Vagina (tissue), 2 donors: ENCODE measurements around the gene ACOX1. TPM values are rescaled to one million over a fixed set of nuclear protein-coding genes. Genes with fewer than 3 reads are reported as not detected.
"Not testable (repeated sequence)": the region's sequence is repeated elsewhere in the genome, so short reads cannot be mapped to it uniquely, and the experiment has no call there.

ENCODE experiments used
- DNase-seq, 2 donors: peaks; one replicate each; pipeline ENCODE4 v3.0.0-alpha.2; 2017; ENCODE audit errors: extremely low spot score in 2 of 2
- H3K27ac ChIP-seq: fragments of 200-600 bp; sonication (generic); one replicate; pipeline ENCODE4 v1.5.1; 2019
- H3K27me3 ChIP-seq: fragments of 200-600 bp; sonication (generic); one replicate; pipeline ENCODE4 v1.5.1; 2019
- H3K36me3 ChIP-seq, 2 donors: fragments of 200-600 bp; sonication (generic); one replicate each; pipeline ENCODE4 v1.5.1; 2017 to 2019
- H3K4me1 ChIP-seq: fragments of 200-600 bp; sonication (generic); one replicate; pipeline ENCODE4 v1.5.1; 2019
- H3K4me3 ChIP-seq, 2 donors: fragments of 200-600 bp; sonication (generic); 1 replicate in 1 of 2; 2 replicates in 1 of 2; pipeline ENCODE4 v1.5.1; 2016 to 2019
- H3K9me3 ChIP-seq: fragments of 200-600 bp; sonication (generic); one replicate; pipeline ENCODE4 v1.5.1; 2019
- CTCF ChIP-seq, 3 experiments: fragments of 450-650 bp in 2 of 3; fragments of 200-600 bp in 1 of 3; sonication (generic) in 1 of 3; IDR thresholded peaks; one replicate each; pipeline ENCODE4 v1.5.1; 2017 to 2019; ENCODE audit warnings: antibody characterized with exemption in 3 of 3, mild to moderate bottlenecking in 2 of 3, moderate library complexity in 2 of 3
- POLR2A ChIP-seq, 2 donors: fragments of 450-650 bp; IDR thresholded peaks; one replicate each; pipeline ENCODE4 v1.6.1; 2017; ENCODE audit warnings: antibody characterized with exemption in 2 of 2, mild to moderate bottlenecking in 2 of 2, moderate library complexity in 2 of 2
- POLR2AphosphoS5 ChIP-seq, 2 donors: sonication (generic); formaldehyde crosslinking; IDR thresholded peaks; one replicate each; pipeline ENCODE4 v1.9.0; 2017; ENCODE audit warnings: antibody characterized with exemption in 2 of 2, mild to moderate bottlenecking in 2 of 2, low read depth in 1 of 2; ENCODE audit not compliant: insufficient read depth in 1 of 2
- intact Hi-C: fragments of 100-400 bp; cut with DNase I; formaldehyde crosslinking; loops from one replicate; pipeline ENCODE4 v1.15.1; 2023
- total RNA-seq: library from RNA; depleted of rRNA; stranded (reverse); fragments of >200 nt; gene quantifications from one replicate; pipeline ENCODE4 v1.2.3, GENCODE V29; 2016

The ACOX1 gene
- total RNA-seq, 1 donor from 2014 or later = 50.6 TPM

GRCh38 chr17:75980188-75981018 is 1.4 kb upstream of the ACOX1 start:
- Histone ChIP-seq H3K27ac (peak overlapping the region; percentile 97), H3K4me3 (peak overlapping the region; percentile 87 to 92), H3K36me3 (no peaks in the 10 kb centered on the region), H3K9me3 (no peaks in the 10 kb centered on the region), H3K27me3 (no peaks in the 10 kb centered on the region), H3K4me1 (peaks cover 72% of the 10 kb centered on the region)
- intact Hi-C loops = no loop called here
- no peak for DNase-seq
- TF ChIP-seq POLR2A (IDR thresholded peaks at IDR 0.05) = no peak
- TF ChIP-seq CTCF (IDR thresholded peaks at IDR 0.05) = no peak
- TF ChIP-seq POLR2AphosphoS5 (IDR thresholded peaks at IDR 0.05; ENCODE audit: insufficient read depth in 1 of 2, low read depth in 1 of 2) = no peak

DNA sequence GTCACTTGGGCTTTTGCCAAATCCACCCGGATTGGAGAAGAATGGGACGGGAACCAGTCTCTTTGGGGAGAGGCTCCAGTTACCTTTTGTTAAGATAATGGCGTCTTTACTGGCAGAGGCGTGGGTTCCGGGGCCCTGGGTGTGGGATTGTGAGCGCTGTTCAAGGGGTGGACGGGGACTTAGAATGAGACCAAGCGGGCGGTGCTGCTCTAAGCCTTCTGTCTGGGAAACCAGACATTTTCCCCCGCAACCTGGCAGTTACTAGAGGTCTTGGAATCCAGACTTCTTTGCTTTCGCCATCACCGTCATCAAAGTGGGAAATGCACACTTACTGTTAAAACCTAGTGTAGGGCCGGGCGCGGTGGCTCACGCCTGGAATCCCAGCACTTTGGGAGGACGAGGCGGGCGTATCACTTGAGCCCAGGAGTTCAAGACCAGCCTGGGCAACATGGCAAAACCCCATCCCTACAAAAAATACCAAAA is 780 bp upstream of the ACOX1 start:
- no peaks in the 10 kb centered on the region for H3K9me3 ChIP-seq
- peak overlapping the region; percentile 97 for H3K27ac ChIP-seq
- H3K36me3 ChIP-seq = no peaks in the 10 kb centered on the region
- TF ChIP-seq CTCF (IDR thresholded peaks at IDR 0.05) = no peak
- no peak for TF ChIP-seq POLR2A (IDR thresholded peaks at IDR 0.05)
- no peak for TF ChIP-seq POLR2AphosphoS5 (IDR thresholded peaks at IDR 0.05; ENCODE audit: insufficient read depth in 1 of 2, low read depth in 1 of 2)
- intact Hi-C loops = no loop called here
- H3K4me3 ChIP-seq = peak overlapping the region; percentile 87 to 92
- H3K4me1 ChIP-seq = peaks cover 72% of the 10 kb centered on the region
- DNase-seq = peak in 1 of 2 donors; percentile 91
- no peaks in the 10 kb centered on the region for H3K27me3 ChIP-seq

DNA sequence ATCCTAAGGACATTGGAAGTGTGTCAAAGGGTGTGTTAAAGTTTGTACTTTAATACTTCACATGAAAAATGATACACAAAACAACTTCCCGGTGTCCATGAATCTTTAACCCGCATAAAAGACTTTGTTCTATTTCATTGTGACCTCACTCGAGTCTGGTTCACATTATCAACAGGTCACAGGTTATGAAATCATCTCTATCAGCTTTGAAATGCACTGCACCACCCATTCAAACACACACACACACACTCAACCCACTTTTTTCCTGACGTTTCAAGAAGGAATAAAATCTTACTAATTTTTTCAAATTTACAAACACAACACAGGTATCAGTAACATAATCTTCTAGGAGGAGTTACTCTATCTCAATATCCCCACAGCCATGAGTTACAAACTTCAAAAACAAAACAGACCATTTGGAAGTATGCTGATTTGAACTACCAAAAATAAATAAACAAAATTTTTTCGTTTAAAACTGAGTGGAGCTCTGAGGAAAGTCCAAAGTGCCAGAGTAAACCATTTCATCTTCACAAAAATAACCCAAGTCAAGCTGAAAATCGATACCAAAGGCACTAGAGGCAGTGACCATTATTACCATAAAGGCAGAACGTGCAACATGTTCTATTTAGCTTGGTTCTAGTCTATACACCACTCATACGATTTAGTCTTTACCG is 2.7 kb downstream of the ACOX1 start:
- DNase-seq = no peak
- Histone ChIP-seq H3K27me3 (no peaks in the 10 kb centered on the region), H3K27ac (peak overlapping the region; percentile 30), H3K4me1 (peaks cover 44% of the 10 kb centered on the region), H3K36me3 (peaks cover 0 to 4% of the 10 kb centered on the region in 2 donors), H3K4me3 (no peak overlapping the region), H3K9me3 (no peaks in the 10 kb centered on the region)
- intact Hi-C loops = no loop called here
- TF ChIP-seq CTCF (IDR thresholded peaks at IDR 0.05) (no peak), POLR2AphosphoS5 (IDR thresholded peaks at IDR 0.05; ENCODE audit: insufficient read depth in 1 of 2, low read depth in 1 of 2) (no peak), POLR2A (IDR thresholded peaks at IDR 0.05) (no peak)

GRCh38 chr17:75975757-75976174 is 3.2 kb downstream of the ACOX1 start:
- H3K9me3 ChIP-seq = no peaks in the 10 kb centered on the region
- H3K4me1 ChIP-seq = peaks cover 42% of the 10 kb centered on the region
- H3K36me3 ChIP-seq = peaks cover 0 to 4% of the 10 kb centered on the region in 2 donors
- H3K4me3 ChIP-seq = no peak overlapping the region
- H3K27ac ChIP-seq = peak overlapping the region; percentile 30
- intact Hi-C loops = no loop called here
- no peak for DNase-seq
- TF ChIP-seq POLR2AphosphoS5 (IDR thresholded peaks at IDR 0.05; ENCODE audit: insufficient read depth in 1 of 2, low read depth in 1 of 2) (no peak), CTCF (IDR thresholded peaks at IDR 0.05) (no peak), POLR2A (IDR thresholded peaks at IDR 0.05) (no peak)
- no peaks in the 10 kb centered on the region for H3K27me3 ChIP-seq

DNA sequence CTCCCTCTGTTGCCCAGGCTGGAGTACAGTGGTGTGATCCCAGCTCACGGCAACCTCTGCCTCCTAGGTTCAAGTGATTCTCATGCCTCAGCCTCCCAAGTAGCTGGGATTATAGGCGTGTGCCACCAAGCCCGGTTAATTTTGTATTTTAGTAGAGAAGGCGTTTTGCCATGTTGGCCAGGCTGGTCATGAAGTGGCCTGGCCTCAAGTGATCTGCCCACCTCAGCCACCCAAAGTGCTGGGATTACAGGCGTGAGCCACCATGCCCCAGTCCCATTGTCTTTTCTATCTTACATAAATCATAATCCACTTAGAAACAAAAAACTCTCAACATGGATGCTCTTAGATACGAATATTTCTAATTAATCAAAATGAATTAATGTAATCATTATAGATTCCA is 3.8 kb downstream of the ACOX1 start:
- H3K9me3 ChIP-seq, H3K27ac ChIP-seq, DNase-seq, intact Hi-C loops, H3K27me3 ChIP-seq, H3K36me3 ChIP-seq, H3K4me3 ChIP-seq: not testable (repeated sequence)
- H3K4me1 ChIP-seq = peaks cover 40% of the 10 kb centered on the region
